Endometrial microvascular endothelial cells (primary cell): ENCODE data around the gene TNFSF8. TPM values are rescaled to one million over a fixed set of nuclear protein-coding genes. Genes with fewer than 3 reads are reported as not detected.

Source experiments
- in situ Hi-C: cut with HindIII; loops from 2 replicates; pipeline ENCODE4 v1.10.0; 2017; ENCODE audit warnings: low sequenced_read_pairs, low pct_unique_long_range_greater_than_20kb; ENCODE audit errors: inconsistent ontology term
- total RNA-seq: library from RNA; depleted of rRNA; stranded (reverse); fragments of >200 nt; gene quantifications from one replicate; pipeline ENCODE4 v1.2.3, GENCODE V29; 2015; ENCODE audit errors: inconsistent ontology term

TNFSF8 gene, protein sequence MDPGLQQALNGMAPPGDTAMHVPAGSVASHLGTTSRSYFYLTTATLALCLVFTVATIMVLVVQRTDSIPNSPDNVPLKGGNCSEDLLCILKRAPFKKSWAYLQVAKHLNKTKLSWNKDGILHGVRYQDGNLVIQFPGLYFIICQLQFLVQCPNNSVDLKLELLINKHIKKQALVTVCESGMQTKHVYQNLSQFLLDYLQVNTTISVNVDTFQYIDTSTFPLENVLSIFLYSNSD
- total RNA-seq: not detected

DNA sequence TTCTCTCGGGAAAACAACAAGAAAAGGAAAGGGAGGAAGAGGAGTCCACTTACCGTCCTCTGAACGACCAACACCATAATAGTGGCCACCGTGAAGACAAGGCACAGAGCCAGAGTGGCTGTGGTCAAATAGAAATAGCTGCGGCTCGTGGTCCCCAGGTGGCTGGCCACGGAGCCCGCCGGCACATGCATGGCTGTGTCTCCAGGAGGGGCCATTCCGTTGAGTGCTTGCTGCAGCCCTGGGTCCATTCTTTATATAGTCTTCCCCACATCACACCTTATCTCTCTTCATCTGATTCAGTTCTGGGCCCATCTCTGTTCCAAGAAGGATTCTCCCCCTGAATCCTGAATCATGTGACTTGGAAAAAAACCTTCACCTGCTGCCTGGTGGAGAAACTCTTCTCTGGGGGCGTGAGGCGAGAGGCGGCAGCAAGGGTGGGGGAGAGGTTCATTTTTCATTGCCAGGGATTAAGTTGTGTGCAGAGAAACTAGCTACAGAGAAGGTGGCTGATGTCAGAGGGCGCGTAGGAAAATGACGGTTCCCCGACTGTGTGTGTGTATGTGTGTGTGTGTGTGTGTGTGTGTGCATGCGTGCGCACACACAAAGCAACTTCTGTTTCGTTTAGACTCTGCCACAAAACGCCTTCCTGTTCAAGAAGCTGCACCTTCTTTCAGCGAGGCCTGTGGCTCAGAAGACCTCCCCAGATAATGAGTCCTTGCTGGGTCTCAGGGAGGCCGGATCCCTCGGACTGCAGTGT is at the start of gene TNFSF8:
Gene TNFSF8 (minus strand): TSS at position 536 of the 757 bp plus-strand sequence. CDS start 288 bp downstream, at position 248.
- in situ Hi-C loops: no loop called here

DNA sequence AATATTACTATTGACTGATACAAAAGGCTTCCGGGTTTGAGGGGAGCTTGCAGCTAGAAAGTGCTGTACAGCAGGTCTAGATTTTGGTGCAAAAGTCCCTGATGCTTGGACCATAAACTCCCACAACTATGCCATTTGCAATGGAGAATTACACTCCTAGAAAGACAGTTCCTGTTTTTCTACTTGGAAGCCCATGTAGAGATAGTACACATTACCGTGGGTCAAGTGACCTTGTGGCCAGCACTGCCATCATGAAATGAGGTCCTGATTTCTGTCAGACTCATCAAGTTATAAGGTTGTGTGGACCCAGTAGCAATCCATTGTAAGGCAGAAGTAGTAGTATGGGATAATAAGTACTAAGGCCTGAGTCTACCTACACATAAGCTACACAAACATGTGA is 42.8 kb upstream of the TNFSF8 start:
- in situ Hi-C loops: no loop called here

DNA sequence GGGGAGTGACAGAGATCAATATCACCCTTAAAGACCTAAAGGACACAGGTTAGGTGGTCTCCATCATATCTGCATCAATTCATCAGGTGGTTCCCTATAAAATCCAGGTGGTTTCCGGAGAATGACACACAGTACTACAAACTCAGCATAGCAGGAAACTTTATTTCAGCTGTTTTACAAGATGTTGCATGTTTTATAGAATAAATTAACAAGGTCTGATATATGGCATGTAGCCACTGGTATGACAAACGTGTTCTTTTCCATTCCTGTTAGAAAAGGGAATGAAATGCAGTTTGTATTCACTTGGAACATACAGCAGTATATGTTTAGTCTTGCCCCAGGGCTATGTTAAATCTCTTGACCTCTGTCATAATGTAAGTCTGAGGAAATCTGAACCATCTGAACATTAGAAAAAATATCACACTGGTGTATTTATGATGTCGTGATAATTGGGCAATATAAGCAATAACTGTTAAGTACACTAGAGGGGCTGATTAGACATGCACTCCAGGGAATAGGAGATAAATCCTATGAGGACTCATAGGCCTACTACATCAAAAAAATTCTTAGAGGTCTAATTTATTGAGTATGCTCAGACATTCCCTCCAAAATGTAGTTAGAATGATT is 42.2 kb upstream of the TNFSF8 start:
- in situ Hi-C loops: no loop called here

DNA sequence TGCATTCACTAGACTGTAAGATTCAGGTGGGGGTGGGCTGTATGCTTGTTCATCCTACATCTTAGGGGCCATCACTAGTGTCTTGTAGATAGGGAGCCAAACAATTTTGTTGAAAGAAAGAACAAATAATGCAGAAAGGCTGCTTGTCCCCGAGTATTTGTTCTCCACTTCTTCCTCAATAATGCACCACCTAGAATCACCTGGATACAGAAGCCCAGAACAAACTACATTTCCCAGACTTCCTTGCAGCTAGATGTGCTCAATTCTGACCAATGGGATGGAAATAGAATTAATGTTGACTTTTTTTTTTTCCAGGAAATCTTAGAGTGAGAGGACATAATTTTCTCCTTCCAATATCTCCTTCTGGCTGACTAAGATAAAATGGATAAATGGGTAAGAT is 38.9 kb upstream of the TNFSF8 start:
- in situ Hi-C loops: no loop called here

DNA sequence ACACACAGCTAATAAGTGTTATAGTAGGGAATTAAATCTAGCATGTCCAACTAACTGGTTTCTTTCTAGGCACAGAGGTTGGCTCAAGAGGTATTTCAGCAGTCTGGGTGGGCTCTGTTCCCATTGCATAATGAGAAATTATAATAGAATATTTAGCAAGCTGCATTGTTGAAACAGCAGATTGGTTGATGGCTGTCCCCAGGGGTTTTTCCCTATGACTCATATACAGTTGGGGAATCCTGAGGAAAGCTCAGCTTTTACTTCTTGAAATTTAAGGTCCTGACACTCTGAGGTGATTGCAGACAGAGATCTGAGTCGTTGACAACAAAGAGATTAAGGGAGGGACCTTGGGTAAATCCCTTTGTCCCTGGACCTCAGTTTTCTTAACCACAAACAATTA is 38.3 kb upstream of the TNFSF8 start:
- in situ Hi-C loops: no loop called here

DNA sequence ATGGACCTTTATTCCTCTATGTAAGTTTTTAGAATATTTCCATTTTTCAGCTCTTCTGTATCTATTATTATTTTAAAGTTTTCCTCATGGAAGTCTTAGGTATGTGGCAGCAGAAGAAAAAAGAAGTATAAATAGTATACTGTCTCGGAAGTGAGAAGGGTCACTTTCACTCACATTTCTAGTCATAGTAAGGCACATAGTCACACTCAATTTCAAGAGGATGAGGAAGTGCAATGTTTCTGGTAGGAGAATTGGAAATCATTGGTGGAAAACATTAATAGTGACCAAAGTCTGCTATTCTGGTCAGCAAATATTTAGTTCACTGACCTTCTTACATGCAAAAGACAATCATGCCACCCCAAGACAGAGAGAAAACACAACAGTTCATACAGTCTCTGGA is 35.2 kb upstream of the TNFSF8 start:
- in situ Hi-C loops: no loop called here

DNA sequence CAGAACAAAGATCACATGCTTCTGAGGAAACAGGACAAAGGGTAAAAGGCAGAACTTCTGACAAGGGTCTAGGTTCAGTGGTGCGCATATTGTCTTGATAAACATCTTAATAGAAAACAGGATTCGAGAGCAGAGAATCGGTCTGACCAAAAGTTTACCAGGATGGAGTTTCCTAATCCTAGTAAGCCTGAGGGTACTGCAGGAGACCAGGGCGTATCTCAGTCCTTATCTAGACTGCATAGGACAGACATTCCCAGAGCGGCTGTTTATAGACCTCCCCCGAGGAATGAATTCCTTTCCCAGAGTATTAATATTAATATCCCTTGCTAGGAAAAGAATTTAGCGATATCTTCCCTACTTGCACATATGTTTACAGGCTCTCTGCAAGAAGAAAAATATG is 32.4 kb upstream of the TNFSF8 start:
- in situ Hi-C loops: no loop called here

DNA sequence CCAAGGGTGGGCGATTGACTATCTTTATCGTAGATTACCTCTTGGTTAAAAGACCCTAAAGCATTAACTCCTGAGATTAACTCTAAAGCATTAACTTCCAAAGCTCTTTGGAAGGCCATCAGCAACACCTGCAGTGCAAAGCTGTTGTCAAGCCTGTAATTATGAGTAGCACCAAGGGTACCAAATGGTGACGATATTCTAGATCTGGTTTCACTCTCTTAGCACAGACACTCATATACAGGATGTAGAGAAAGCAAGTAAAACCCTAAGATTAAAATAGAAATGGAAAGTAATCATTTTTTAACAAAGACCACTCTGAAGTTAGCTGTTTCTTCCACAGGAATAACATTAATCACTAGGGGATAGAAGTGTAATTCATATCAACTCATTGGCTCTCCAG is 29.9 kb upstream of the TNFSF8 start:
- in situ Hi-C loops: no loop called here

DNA sequence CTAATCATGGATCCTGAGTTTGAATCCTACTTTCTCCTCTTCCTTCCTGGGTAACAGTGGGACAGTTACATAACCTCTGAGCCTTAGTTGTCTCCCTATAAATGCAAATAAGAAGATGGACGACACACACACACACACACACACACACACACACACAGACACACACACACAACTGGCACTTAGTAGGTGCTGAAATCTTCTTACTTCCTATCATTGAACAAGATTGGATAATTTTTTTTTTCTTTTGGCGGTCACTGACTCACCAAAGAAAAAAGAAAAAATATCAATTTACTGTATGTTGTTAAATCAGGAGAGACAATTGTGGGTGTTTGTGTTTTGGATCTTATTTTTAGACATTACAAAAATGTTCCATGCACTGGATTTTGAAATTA is 28.4 kb upstream of the TNFSF8 start:
- in situ Hi-C loops: no loop called here

DNA sequence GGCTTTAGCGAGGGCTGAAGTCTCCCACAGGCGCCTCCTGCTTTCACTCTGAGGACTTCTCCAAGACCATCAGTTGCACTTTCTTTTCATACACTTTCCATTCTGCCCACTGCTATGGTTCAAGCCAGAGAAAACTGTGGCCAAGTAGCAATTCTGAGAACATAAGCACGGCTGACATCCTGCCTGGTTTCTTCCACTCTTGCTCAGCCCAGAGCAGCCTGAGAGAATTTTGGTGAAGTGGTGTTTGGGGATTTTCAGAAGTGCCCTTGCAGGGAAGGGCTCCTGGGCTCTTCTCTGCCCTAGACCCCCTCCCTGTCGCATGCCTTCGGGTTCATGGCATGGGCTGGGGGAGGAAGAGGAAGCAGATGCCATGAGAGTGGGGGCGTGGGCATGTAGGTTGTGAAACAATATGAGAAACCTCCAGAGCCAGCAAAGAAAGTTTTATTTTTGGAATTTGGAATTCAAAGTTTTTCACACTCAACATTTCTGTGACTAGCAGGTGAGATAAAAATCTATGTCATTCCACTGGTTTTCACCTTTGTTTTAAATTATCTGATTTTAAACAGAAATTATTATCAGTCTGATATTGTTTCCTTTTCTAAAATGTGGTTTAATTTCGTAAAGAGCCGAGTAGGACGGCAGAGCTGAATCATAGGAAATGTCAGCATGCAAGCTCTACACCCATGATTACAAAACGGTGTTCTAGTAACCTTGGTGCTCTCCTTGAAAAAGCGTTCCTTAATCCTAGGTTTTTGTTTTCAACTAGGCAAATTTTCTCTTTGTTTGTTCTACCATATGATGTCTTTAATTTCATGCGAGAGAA is 27.8 kb upstream of the TNFSF8 start:
- in situ Hi-C loops: no loop called here

DNA sequence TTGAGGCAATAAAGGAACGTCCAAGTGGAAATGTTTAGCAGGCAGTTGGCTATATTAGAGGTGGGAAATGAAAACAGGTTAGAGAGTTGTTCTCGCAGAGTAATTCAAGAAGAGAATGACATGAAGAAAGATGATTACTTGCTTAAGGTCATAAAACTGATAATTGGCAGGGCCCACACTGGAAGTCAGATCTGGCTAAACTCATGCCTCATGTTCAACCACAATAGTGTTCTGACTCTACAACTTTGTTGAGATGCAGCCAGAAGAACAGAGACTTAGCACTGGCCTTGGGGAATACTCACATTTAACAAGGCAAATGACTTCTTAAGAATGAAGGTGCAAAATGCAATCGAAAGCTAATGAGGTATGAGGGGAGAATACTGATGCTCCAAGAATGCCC is 27.2 kb upstream of the TNFSF8 start:
- in situ Hi-C loops: no loop called here

DNA sequence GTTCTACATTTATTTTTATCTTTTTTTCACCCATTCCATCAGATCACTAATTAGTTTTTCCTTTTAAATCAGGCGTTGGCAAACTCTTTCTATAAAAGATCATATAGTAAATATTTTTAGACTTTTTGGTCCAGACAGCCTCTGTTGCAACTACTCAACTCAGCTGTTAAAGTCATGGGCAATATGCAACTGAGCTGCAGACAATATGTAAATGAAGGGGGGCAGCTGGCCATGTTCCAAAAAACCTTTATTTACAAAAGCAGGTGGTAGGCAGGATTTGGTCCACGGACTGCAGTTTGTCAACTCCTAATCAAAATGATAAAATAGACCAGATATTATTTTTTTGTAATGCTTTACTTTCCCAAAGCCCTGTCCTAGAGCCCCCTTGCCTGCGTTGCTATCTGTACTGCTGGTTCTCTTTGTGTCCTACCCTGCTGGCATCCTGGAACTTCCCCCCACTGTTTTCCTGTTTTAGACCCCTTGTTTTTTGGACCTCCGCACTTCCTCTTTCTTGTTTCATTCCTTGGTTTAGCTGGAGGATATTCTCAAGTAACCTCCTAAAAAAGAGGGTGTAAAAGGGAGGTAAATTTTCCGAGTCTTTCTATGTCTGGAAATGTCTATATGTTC is 24.7 kb upstream of the TNFSF8 start:
- in situ Hi-C loops: no loop called here

DNA sequence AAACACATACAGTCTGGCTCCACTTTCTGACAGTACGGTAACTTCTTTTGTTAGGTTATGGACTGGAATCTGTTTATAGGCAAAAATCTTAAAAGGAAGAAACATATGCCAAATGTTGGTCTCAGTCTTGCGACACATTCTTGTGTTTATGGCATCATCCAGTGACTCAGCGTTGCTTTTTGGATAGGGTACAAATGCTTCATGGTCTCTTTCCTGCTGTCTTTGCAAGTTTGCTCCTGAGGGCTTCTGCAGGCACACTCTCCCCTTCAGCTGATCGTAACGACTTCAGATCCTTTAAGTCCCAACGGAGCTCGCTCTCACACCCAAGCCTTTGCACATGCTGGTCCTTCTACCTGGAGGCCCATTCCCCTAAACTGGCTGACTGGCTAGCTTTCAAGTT is 23.6 kb upstream of the TNFSF8 start:
- in situ Hi-C loops: no loop called here

DNA sequence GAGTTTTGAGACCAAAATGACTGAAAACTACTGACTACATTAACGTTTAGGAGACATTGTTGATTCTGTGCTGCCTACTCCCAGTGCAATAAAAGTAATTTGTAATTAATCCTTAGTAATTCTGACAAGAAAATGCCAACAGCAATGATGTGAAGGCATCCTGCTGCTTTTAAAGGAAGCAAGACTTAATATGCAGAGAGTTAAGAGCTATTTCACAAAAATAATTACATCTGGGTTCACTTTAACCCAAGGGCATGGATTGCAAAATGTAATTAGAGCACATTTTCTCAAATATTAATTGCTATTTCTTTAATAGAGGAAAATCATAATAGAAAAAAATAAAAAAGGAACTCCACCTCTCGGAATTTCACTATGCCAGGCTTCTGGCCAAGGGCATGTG is 22.7 kb upstream of the TNFSF8 start:
- in situ Hi-C loops: no loop called here

DNA sequence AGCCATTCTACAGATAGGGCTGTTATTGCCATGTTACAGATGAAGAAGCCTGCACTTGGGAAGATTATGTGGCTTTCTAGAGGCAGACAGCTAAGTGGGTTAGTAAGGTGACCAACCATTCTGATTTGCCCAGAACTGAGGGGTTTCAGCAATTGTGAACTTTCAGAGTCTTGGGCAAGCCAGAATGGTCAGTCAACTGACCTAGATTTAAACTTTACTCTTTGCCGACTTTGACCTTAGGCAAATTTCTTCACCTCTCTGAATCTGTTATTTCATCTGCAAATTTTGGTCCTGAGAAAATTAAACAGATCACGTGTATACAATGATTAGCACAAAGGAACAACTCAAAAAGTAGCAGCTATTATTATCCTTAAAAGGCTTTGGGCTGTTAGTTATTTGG is 20.4 kb upstream of the TNFSF8 start:
- in situ Hi-C loops: no loop called here

DNA sequence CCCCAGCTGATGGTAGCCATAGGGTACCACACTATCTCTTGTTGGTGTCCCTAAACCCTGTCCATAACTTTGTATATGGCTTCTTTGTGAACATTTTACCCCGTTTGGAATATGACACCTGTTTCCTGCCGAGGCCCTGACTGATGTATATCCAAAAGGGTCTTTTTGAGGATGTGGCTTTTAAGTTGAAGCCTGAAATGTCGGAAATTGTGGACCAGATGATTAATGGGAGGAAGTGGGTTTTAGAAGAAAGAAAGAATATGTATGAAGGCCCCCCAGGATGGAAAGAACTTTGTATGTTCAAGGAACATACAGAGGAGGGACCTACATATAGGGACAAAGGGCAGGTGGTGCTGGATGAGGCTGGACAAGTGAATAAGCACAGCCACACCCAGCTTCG is 16.7 kb upstream of the TNFSF8 start:
- in situ Hi-C loops: no loop called here

DNA sequence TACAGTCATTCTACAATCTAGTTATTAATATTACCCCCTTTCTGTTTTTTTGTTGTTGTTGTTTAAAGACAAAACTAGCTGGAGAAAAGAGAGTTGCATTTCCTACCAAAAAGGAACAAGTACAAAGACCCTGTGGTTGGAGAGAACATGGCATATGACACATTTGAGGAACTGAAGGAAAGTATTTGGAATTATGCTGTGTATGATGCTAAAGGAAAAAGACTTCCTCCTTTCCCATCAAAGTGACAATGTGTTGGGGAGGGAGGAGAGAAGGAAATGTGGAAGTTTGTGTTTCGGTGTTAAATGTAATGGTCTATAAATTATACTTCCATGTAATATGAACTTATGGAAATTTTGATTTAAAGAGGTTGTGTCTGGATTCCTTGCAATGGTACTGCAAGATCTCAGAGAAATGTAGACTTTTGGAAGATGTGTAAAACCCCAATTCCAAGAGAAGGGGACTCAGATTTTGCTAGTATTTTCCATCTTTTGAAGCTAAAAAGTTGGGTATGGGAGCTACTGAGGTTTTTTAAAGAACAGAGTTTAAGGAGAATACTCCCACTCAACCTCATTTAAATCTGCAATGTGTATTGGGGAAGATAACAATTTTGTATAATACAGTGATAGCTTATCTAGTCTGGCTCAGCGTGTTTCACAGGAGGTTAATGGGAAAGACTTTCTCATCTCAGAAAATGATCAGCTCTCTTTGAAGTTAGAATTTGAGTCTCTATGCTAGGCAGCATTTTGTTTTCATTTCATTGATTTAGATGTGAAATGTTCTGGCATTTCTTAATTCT is 15.4 kb upstream of the TNFSF8 start:
- in situ Hi-C loops: no loop called here

DNA sequence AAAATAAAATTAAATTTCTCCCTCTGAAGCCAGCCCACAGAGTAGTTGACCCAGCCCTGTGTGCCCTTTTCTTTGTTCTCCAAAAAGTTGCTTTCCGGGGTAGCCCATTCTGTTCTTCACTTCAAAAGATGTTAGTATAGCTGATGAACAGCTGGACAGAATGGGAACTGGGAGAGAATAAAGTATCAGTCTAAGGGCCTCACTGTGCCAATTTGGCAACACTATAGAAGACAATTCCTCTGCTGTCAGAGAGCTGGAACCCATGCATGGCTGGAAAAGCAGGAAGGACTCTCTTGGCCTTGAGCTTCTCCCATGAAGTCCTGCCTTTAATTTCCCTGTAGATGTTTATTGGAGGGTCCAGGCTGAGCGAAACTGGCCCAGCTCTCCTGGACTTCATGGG is 11.0 kb upstream of the TNFSF8 start:
- in situ Hi-C loops: no loop called here
